Subcutaneous abdominal adipose tissue (tissue), 5 donors: ENCODE data around the gene KDM7A.

ENCODE experiments used
- H3K27ac ChIP-seq: one replicate; pipeline ENCODE4 v1.7.0; 2013; ENCODE audit warnings: low read depth, mild to moderate bottlenecking, inconsistent platforms, low read length, moderate library complexity
- H3K27me3 ChIP-seq, 5 donors: one replicate each; pipeline ENCODE4 v1.7.0; 2013; ENCODE audit warnings: low read length in 5 of 5, inconsistent platforms in 1 of 5; ENCODE audit not compliant: control insufficient read depth in 5 of 5, insufficient read depth in 4 of 5
- H3K36me3 ChIP-seq, 5 donors: one replicate each; pipeline ENCODE4 v1.7.0; 2013; ENCODE audit warnings: low read length in 5 of 5; ENCODE audit not compliant: control insufficient read depth in 5 of 5, insufficient read depth in 5 of 5
- H3K4me1 ChIP-seq, 5 donors: one replicate each; pipeline ENCODE4 v1.7.0; 2013; ENCODE audit warnings: low read length in 5 of 5, mild to moderate bottlenecking in 3 of 5, moderate library complexity in 1 of 5; ENCODE audit not compliant: control insufficient read depth in 5 of 5, insufficient read depth in 5 of 5
- H3K4me3 ChIP-seq, 5 donors: one replicate each; pipeline ENCODE4 v1.7.0; 2013; ENCODE audit warnings: low read length in 5 of 5, low read depth in 1 of 5
- H3K9ac ChIP-seq, 5 donors: one replicate each; pipeline ENCODE4 v1.7.0; 2013; ENCODE audit warnings: low read length in 5 of 5, mild to moderate bottlenecking in 4 of 5, moderate library complexity in 3 of 5
- H3K9me3 ChIP-seq, 5 donors: one replicate each; pipeline ENCODE4 v1.7.0; 2013; ENCODE audit warnings: low read length in 5 of 5; ENCODE audit not compliant: control insufficient read depth in 5 of 5
- donor health status: healthy.
- donor health status: healthy.
- donor health status: healthy.
- donor health status: healthy.
- donor health status: healthy.

KDM7A gene

DNA sequence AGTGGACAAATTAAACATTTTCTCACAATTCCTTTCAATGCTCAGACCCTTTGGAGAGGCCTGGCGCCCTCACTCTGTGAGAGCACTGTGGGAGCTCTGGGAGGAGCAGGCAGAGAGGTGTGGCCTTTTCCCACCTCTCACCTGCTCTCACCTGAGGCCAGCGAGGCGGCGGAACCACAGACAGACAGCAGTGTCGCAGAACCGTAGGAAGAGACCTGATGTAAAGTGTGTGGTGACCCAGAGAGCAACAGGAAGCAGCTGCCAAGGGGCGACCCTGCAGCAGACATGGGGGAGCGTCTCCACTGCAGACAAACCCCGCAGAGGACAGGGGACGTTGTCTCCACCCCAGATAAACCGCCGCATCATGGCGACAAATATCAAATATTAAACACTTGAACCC is 98.4 kb downstream of the KDM7A start:
- no peaks in the 10 kb centered on the region for H3K9me3 ChIP-seq
- H3K9ac ChIP-seq, result no peak overlapping the region
- H3K36me3 ChIP-seq, result no peaks in the 10 kb centered on the region
- H3K4me1 ChIP-seq, result no peaks in the 10 kb centered on the region
- peaks cover 0 to 14% (median 6%) of the 10 kb centered on the region in 5 donors for H3K27me3 ChIP-seq
- no peak overlapping the region for H3K27ac ChIP-seq
- H3K4me3 ChIP-seq, result no peak overlapping the region

DNA sequence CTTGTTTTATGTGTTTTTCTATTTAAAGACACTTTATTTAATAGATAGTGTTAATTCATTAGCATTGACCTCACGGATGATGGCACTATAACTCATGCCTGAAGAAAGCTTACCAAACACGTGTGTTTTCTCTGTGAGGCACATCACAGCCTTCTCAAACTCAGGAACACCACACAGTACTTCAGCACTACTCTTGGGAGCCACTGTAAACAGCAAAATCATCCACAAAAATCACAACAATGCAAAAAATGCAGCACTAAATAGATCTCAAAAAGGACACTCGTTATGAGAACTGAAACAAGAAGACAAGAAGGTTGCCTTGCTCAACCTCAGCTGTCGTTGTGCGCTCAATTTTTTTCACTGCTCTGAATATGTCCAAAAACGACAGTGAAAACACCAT is 102.0 kb downstream of the KDM7A start:
- H3K27me3 ChIP-seq, result peaks cover 0 to 10% (median 6%) of the 10 kb centered on the region in 5 donors
- no peak overlapping the region for H3K27ac ChIP-seq
- H3K36me3 ChIP-seq, result no peaks in the 10 kb centered on the region
- no peak overlapping the region for H3K9ac ChIP-seq
- no peaks in the 10 kb centered on the region for H3K4me1 ChIP-seq
- H3K4me3 ChIP-seq, result no peak overlapping the region
- H3K9me3 ChIP-seq, result peaks cover 0 to 6% (median 3%) of the 10 kb centered on the region in 5 donors

DNA sequence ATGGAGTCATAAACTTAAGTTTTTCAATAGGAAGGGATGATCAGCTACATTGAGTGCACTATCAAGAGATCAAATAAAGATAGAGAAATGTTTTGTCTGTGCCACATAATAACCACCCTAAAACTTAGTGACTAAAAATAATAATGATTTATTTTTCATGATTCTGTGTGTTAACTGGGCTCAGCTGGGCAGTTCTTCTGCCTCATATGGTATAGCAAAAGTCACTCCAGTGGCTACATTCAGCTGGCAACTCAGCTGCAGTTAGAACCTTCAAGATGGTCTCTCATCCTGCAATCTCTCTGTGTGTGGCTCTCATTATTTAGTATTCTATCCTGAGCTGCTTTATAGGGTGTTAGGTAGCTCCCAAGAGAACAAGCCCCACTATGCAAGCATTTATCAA is 106.2 kb downstream of the KDM7A start:
- Histone ChIP-seq H3K9me3 (peaks cover 0 to 29% (median 23%) of the 10 kb centered on the region in 5 donors), H3K27ac (no peak overlapping the region)

GRCh38 chr7:140069298-140069949 is 107.4 kb downstream of the KDM7A start:
- Histone ChIP-seq H3K9ac (no peak overlapping the region), H3K27ac (no peak overlapping the region), H3K27me3 (no peaks in the 10 kb centered on the region), H3K4me3 (no peak overlapping the region), H3K36me3 (no peaks in the 10 kb centered on the region), H3K9me3 (peaks cover 0 to 29% (median 23%) of the 10 kb centered on the region in 5 donors), H3K4me1 (no peaks in the 10 kb centered on the region)

More for the DNA sequence above, 106.2 kb downstream of the KDM7A start:
- Histone ChIP-seq H3K9ac (no peak overlapping the region), H3K4me3 (no peak overlapping the region), H3K4me1 (no peaks in the 10 kb centered on the region), H3K36me3 (no peaks in the 10 kb centered on the region), H3K27me3 (peaks cover 0 to 4% (median 0%) of the 10 kb centered on the region in 5 donors)

GRCh38 chr7:140068033-140068432 is 108.8 kb downstream of the KDM7A start:
- Histone ChIP-seq H3K4me1 (peaks cover 0 to 7% (median 3%) of the 10 kb centered on the region in 5 donors), H3K36me3 (no peaks in the 10 kb centered on the region), H3K9ac (no peak overlapping the region), H3K4me3 (no peak overlapping the region), H3K9me3 (peaks cover 0 to 29% (median 23%) of the 10 kb centered on the region in 5 donors), H3K27ac (no peak overlapping the region), H3K27me3 (no peaks in the 10 kb centered on the region)

DNA sequence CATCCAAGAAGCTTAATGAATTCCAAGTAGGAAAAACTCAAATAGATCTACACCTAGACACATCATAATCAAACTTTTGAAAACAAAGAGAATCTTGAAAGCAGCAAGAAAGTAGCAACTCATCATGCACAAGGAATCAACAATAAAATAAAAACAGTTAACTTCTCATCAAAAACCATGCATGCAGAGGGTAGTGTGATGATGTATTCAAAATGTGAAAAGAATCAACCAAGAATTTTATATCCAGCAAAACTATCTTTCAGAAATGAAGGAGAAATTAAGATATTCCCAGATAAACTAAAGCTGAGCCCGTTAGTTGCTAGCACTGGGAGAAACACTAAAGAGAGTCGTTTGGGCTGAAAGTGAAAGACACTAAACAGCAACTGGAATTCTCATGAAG is 109.7 kb downstream of the KDM7A start:
- Histone ChIP-seq H3K4me3 (no peak overlapping the region), H3K9ac (no peak overlapping the region), H3K27me3 (no peaks in the 10 kb centered on the region), H3K9me3 (peaks cover 0 to 29% (median 23%) of the 10 kb centered on the region in 5 donors), H3K4me1 (peaks cover 0 to 12% (median 3%) of the 10 kb centered on the region in 5 donors), H3K27ac (no peak overlapping the region), H3K36me3 (no peaks in the 10 kb centered on the region)

GRCh38 chr7:140062528-140063299 is 114.1 kb downstream of the KDM7A start, which contains the start of gene PARP12:
TSS of gene PARP12 (minus strand) at chr7:140062951. CDS start at chr7:140062847, 104 bp downstream.
- H3K27ac ChIP-seq, result peak within 1 kb of the TSS; percentile 74
- H3K9ac ChIP-seq, result peak within 1 kb of the TSS; percentile 48 to 83 (median 81)
- H3K36me3 ChIP-seq, result peaks cover 0 to 1% (median 0%) of the 10 kb centered on the region in 5 donors
- no peaks in the 10 kb centered on the region for H3K27me3 ChIP-seq
- peak within 1 kb of the TSS; percentile 72 to 82 (median 81) for H3K4me3 ChIP-seq
- H3K9me3 ChIP-seq, result peaks cover 0 to 18% (median 16%) of the 10 kb centered on the region in 5 donors
- H3K4me1 ChIP-seq, result peaks cover 2 to 45% (median 28%) of the 10 kb centered on the region in 5 donors

GRCh38 chr7:140062118-140062527 is 114.7 kb downstream of the KDM7A start:
- peaks cover 0 to 14% (median 11%) of the 10 kb centered on the region in 5 donors for H3K9me3 ChIP-seq
- H3K27me3 ChIP-seq, result no peaks in the 10 kb centered on the region
- peaks cover 2 to 51% (median 28%) of the 10 kb centered on the region in 5 donors for H3K4me1 ChIP-seq
- H3K27ac ChIP-seq, result peak overlapping the region; percentile 74
- H3K4me3 ChIP-seq, result peak overlapping the region; percentile 70 to 82 (median 81)
- H3K36me3 ChIP-seq, result peaks cover 0 to 6% (median 0%) of the 10 kb centered on the region in 5 donors
- peak overlapping the region; percentile 38 to 83 (median 73) for H3K9ac ChIP-seq

DNA sequence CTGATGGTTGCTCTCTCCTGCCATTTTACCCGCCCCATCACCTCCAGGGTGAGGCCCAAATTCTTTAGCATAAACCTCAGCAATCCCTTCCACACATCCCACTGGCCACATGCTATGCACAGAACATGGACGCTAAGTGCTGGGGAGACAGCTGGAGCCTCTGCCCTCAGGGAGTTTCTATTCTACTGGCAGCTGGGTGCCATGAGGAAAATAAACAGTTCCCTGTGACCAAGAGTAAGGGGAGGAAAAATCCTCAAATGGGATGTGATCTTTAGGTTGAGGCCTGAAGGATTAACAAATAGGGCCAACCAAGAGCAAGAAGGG is 115.2 kb downstream of the KDM7A start:
- no peaks in the 10 kb centered on the region for H3K27me3 ChIP-seq
- peaks cover 0 to 8% (median 7%) of the 10 kb centered on the region in 5 donors for H3K9me3 ChIP-seq
- peaks cover 0 to 11% (median 0%) of the 10 kb centered on the region in 5 donors for H3K36me3 ChIP-seq
- H3K27ac ChIP-seq, result peak overlapping the region; percentile 74
- peak overlapping the region; percentile 59 to 82 (median 81) for H3K4me3 ChIP-seq
- H3K9ac ChIP-seq, result peak overlapping the region in 4 of 5 donors; percentile 67 to 83 (median 77)
- H3K4me1 ChIP-seq, result peaks cover 2 to 53% (median 28%) of the 10 kb centered on the region in 5 donors
